ENCODE data around the gene TMEM272. TPM values are rescaled to one million over a fixed set of nuclear protein-coding genes. Genes with fewer than 3 reads are reported as not detected.

TMEM272 gene
- total and polyA plus RNA-seq, 8 donors = 0.03 to 0.37 TPM; not detected in 6

DNA sequence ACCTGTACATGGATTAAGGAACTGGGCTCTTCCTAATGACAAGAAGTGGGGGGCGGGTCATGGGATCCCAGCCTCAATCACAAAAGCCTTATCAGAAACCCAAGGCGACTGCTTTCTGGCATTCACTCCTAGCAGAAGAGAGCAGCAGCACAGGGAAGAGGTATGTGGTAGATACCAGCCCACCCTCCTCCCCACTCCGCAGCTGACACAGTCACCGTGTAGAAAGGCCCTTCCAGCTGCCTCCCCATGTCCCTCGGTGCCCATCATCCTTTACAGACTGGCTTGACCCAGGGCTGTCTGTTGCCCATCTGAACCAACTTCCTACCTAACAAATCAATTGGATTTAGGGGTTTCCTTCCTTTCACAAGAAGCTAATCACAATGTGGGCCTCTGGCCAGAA, 37.9 kb downstream of the TMEM272 start:
- Histone ChIP-seq H3K4me3 (no peak overlapping the region), H3K36me3 (no peaks in the 10 kb centered on the region), H3K27ac (peak overlapping the region in 1 of 5 donors; percentile 14), H3K27me3 (no peaks in the 10 kb centered on the region), H3K4me1 (peaks cover 12 to 35% (median 26%) of the 10 kb centered on the region in 4 donors), H3K9me3 (no peaks in the 10 kb centered on the region)
- 66 to 73% (median 68%) methylated on average over 5 of the region's 5 CpGs for WGBS, 5 donors
- no peak for TF ChIP-seq POLR2AphosphoS5 (IDR thresholded peaks at IDR 0.05)
- no peak for TF ChIP-seq EP300 (IDR thresholded peaks at IDR 0.05)
- TF ChIP-seq, protein P1, sequence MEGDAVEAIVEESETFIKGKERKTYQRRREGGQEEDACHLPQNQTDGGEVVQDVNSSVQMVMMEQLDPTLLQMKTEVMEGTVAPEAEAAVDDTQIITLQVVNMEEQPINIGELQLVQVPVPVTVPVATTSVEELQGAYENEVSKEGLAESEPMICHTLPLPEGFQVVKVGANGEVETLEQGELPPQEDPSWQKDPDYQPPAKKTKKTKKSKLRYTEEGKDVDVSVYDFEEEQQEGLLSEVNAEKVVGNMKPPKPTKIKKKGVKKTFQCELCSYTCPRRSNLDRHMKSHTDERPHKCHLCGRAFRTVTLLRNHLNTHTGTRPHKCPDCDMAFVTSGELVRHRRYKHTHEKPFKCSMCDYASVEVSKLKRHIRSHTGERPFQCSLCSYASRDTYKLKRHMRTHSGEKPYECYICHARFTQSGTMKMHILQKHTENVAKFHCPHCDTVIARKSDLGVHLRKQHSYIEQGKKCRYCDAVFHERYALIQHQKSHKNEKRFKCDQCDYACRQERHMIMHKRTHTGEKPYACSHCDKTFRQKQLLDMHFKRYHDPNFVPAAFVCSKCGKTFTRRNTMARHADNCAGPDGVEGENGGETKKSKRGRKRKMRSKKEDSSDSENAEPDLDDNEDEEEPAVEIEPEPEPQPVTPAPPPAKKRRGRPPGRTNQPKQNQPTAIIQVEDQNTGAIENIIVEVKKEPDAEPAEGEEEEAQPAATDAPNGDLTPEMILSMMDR (IDR thresholded peaks at IDR 0.05) = no peak
- TF ChIP-seq POLR2A (IDR thresholded peaks at IDR 0.05) = no peak
- DNase-seq = no peak
- intact Hi-C loops (cut with DNase I; ENCODE audit: low total_unique reads) = no loop called here

DNA sequence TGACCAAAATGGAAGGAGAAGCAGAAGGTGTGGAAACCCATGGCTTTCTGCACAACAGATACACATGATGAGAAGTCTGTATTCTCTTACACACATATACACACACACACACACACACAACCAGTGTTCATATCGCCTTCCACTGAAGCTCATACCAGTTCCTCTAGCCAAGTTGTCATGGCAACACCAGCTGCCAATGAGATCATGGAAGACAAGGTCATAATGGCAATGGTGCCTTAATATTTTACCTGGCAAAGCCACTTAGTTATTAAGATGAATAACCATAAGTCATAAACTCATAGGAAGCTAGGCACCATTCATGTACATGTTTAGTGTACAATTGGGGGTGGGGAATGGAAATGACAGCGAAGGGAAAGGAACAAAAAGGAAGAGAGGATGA, 38.4 kb downstream of the TMEM272 start:
- intact Hi-C loops (cut with DNase I; ENCODE audit: low total_unique reads) = no loop called here
- H3K36me3 ChIP-seq = no peaks in the 10 kb centered on the region
- TF ChIP-seq EP300 (IDR thresholded peaks at IDR 0.05) (no peak), POLR2A (IDR thresholded peaks at IDR 0.05) (no peak), POLR2AphosphoS5 (IDR thresholded peaks at IDR 0.05) (no peak)
- TF ChIP-seq, protein P1 (IDR thresholded peaks at IDR 0.05) = no peak
- peak overlapping the region in 1 of 5 donors; percentile 14 for H3K27ac ChIP-seq
- peak; percentile 56 to 66 for DNase-seq
- 50 to 62% (median 55%) methylated on average over 2 of the region's 2 CpGs for WGBS, 5 donors
- H3K4me1 ChIP-seq = peaks cover 16 to 40% (median 31%) of the 10 kb centered on the region in 4 donors
- H3K9me3 ChIP-seq = no peaks in the 10 kb centered on the region
- no peaks in the 10 kb centered on the region for H3K27me3 ChIP-seq
- H3K4me3 ChIP-seq = no peak overlapping the region

DNA sequence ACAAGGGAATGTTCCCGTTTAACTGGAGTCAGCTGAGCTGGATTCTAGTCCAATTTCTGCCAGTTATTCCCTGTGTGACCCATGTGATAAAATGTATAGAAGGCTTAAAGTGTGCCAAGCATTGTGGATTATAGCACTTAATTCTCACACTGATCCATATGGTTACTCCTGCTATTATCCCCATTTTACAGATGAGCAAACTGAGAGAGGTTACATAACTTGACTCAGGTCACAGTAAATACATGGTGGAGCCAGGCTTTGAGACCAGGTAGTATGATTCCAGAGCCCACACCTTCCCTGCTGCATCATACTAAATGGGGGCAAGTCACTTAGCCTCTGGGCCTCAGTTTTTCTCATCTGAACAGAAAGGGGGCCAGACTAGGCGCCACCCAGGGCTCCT, 39.1 kb downstream of the TMEM272 start:
- TF ChIP-seq POLR2A (IDR thresholded peaks at IDR 0.05) = no peak
- TF ChIP-seq, protein P1 (IDR thresholded peaks at IDR 0.05) = no peak
- no peak for TF ChIP-seq POLR2AphosphoS5 (IDR thresholded peaks at IDR 0.05)
- no peak for TF ChIP-seq EP300 (IDR thresholded peaks at IDR 0.05)
- no peaks in the 10 kb centered on the region for H3K9me3 ChIP-seq
- no peak overlapping the region for H3K4me3 ChIP-seq
- WGBS, 5 donors = 76 to 93% (median 88%) methylated on average over 2 of the region's 2 CpGs
- no peaks in the 10 kb centered on the region for H3K27me3 ChIP-seq
- intact Hi-C loops (cut with DNase I; ENCODE audit: low total_unique reads) = no loop called here
- peak overlapping the region in 1 of 5 donors; percentile 100 for H3K27ac ChIP-seq
- no peak for DNase-seq
- no peaks in the 10 kb centered on the region for H3K36me3 ChIP-seq
- peaks cover 23 to 47% (median 38%) of the 10 kb centered on the region in 4 donors for H3K4me1 ChIP-seq

DNA sequence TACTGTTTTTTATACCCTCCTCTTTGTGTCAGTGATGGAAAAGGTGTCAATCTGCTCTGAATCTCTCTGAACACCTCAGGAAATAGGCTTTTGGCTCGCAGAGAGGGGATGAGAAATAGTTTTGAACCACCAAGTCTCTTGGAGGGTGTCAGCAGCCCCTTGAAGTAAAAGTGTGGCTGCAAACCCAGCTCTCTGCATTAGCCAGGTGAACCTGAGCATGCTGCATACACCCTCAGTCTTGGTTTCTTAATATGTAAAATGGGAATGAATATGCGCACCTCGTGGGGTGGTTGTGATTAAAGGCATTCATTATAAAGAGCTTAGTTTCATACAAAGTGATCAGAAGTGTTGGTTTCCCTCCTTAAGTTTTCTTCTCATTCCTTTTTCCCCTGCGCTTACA, 39.7 kb downstream of the TMEM272 start:
- intact Hi-C loops (cut with DNase I; ENCODE audit: low total_unique reads) = no loop called here
- TF ChIP-seq, protein P1 (IDR thresholded peaks at IDR 0.05) = no peak
- TF ChIP-seq EP300 (IDR thresholded peaks at IDR 0.05) = no peak
- no peak for TF ChIP-seq POLR2AphosphoS5 (IDR thresholded peaks at IDR 0.05)
- no peak for TF ChIP-seq POLR2A (IDR thresholded peaks at IDR 0.05)
- Histone ChIP-seq H3K4me3 (peak overlapping the region; percentile 50 to 88 (median 72)), H3K36me3 (no peaks in the 10 kb centered on the region), H3K27me3 (no peaks in the 10 kb centered on the region), H3K4me1 (peaks cover 26 to 51% (median 41%) of the 10 kb centered on the region in 4 donors), H3K27ac (peak overlapping the region in 4 of 5 donors; percentile 98 to 100 (median 100)), H3K9me3 (no peaks in the 10 kb centered on the region)
- DNase-seq = no peak
- 89 to 93% (median 92%) methylated on average over 4 of the region's 4 CpGs for WGBS, 5 donors

Measured in stomach (tissue), 9 donors.